BLaER1 (cell line): ENCODE measurements around the gene FN1.

Experiments
- H3K27ac ChIP-seq: shearing (Covaris generic); formaldehyde crosslinking; 2 replicates; pipeline ENCODE4 v1.8.1; 2022
- H3K27me3 ChIP-seq: shearing (Covaris generic); formaldehyde crosslinking; 2 replicates; pipeline ENCODE4 v1.8.1; 2022
- H3K36me3 ChIP-seq: shearing (Covaris generic); formaldehyde crosslinking; 2 replicates; pipeline ENCODE4 v1.8.1; 2022
- H3K4me1 ChIP-seq: shearing (Covaris generic); formaldehyde crosslinking; 2 replicates; pipeline ENCODE4 v1.8.1; 2022
- H3K4me2 ChIP-seq: shearing (Covaris generic); formaldehyde crosslinking; 2 replicates; pipeline ENCODE4 v1.8.1; 2022
- H3K4me3 ChIP-seq: shearing (Covaris generic); formaldehyde crosslinking; 2 replicates; pipeline ENCODE4 v1.8.1; 2022
- H3K9ac ChIP-seq: shearing (Covaris generic); formaldehyde crosslinking; 2 replicates; pipeline ENCODE4 v1.8.1; 2022
- H3K9me3 ChIP-seq: shearing (Covaris generic); formaldehyde crosslinking; 2 replicates; pipeline ENCODE4 v1.8.1; 2022
- H4K20me1 ChIP-seq: shearing (Covaris generic); formaldehyde crosslinking; 2 replicates; pipeline ENCODE4 v1.8.1; 2022
- Cebpa-rat ChIP-seq: shearing (Covaris generic); IDR thresholded peaks from 2 replicates; pipeline ENCODE4 v1.8.1; 2022

Gene FN1

DNA sequence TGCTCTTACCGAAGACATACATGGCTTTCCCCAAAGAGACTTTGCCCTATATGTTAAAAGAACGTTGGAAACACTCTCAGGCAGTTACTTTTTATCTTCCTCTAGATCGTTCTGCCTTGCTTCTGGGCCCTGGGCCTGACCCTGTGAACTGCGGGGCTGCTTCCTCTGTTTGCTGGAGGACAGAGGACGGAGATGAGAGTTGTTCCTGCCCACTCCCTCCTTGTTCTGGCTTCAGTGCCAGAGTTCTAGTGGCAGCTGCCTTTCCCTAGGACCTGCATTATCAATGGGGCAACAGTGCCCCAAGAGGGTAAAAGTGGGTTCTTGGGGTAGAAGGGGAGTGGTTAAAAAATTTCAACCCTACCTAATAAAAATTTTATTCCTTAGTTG, 6.5 kb upstream of the FN1 start:
- no peak for TF ChIP-seq Cebpa-rat
- H3K9me3 ChIP-seq = no peaks in the 10 kb centered on the region
- no peaks in the 10 kb centered on the region for H3K36me3 ChIP-seq
- no peaks in the 10 kb centered on the region for H4K20me1 ChIP-seq
- no peak overlapping the region for H3K4me2 ChIP-seq
- no peak overlapping the region for H3K4me3 ChIP-seq
- no peaks in the 10 kb centered on the region for H3K4me1 ChIP-seq
- H3K9ac ChIP-seq = no peak overlapping the region
- H3K27ac ChIP-seq = no peak overlapping the region
- peaks cover 6% of the 10 kb centered on the region; the same call in 1 of the 2 replicates for H3K27me3 ChIP-seq

GRCh38 chr2:215441560-215442400, 5.9 kb upstream of the FN1 start:
- Histone ChIP-seq H3K27ac (no peak overlapping the region), H3K36me3 (no peaks in the 10 kb centered on the region), H3K4me1 (peaks cover 3% of the 10 kb centered on the region; the same call in 1 of the 2 replicates), H3K9ac (no peak overlapping the region), H3K27me3 (peaks cover 12% of the 10 kb centered on the region), H3K4me2 (no peak overlapping the region), H3K9me3 (no peaks in the 10 kb centered on the region), H4K20me1 (no peaks in the 10 kb centered on the region), H3K4me3 (no peak overlapping the region)
- no peak for TF ChIP-seq Cebpa-rat

GRCh38 chr2:215439980-215440512, 4.2 kb upstream of the FN1 start:
- Histone ChIP-seq H3K4me2 (no peak overlapping the region), H3K36me3 (no peaks in the 10 kb centered on the region), H3K9ac (no peak overlapping the region), H3K27ac (no peak overlapping the region), H3K4me1 (peaks cover 15% of the 10 kb centered on the region), H3K9me3 (no peaks in the 10 kb centered on the region), H3K27me3 (peaks cover 28% of the 10 kb centered on the region), H3K4me3 (no peak overlapping the region), H4K20me1 (no peaks in the 10 kb centered on the region)
- TF ChIP-seq Cebpa-rat = no peak

DNA sequence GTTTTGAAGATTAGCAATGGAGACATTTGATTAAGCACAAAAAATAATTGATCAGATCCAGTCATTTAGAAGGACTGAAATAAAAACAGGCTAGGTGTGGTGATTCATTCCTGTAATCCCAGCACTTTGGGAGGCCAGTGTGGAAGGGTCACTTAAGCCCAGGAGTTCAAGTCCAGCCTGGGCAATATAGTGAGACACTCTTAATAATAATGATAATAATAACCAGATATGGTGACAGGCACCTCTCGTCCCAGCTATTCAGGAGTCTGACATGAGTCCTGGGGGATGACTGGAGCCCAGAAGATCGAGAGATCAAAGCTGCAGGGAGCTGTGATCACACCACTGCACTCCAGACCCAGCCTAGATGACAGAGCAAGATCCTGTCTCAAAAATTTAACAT, 3.5 kb upstream of the FN1 start:
- H3K4me2 ChIP-seq = no peak overlapping the region
- no peak overlapping the region for H3K9ac ChIP-seq
- no peaks in the 10 kb centered on the region for H3K36me3 ChIP-seq
- no peaks in the 10 kb centered on the region for H3K9me3 ChIP-seq
- peaks cover 35% of the 10 kb centered on the region for H3K27me3 ChIP-seq
- H4K20me1 ChIP-seq = no peaks in the 10 kb centered on the region
- H3K4me3 ChIP-seq = no peak overlapping the region
- peaks cover 15% of the 10 kb centered on the region for H3K4me1 ChIP-seq
- H3K27ac ChIP-seq = no peak overlapping the region
- no peak for TF ChIP-seq Cebpa-rat

GRCh38 chr2:215437614-215438013, 1.7 kb upstream of the FN1 start:
- Histone ChIP-seq H3K27ac (no peak overlapping the region), H3K27me3 (peaks cover 40% of the 10 kb centered on the region), H3K9me3 (no peaks in the 10 kb centered on the region), H3K4me1 (peaks cover 15% of the 10 kb centered on the region), H3K36me3 (no peaks in the 10 kb centered on the region), H3K4me2 (no peak overlapping the region), H4K20me1 (no peaks in the 10 kb centered on the region), H3K9ac (no peak overlapping the region), H3K4me3 (no peak overlapping the region)
- no peak for TF ChIP-seq Cebpa-rat

DNA sequence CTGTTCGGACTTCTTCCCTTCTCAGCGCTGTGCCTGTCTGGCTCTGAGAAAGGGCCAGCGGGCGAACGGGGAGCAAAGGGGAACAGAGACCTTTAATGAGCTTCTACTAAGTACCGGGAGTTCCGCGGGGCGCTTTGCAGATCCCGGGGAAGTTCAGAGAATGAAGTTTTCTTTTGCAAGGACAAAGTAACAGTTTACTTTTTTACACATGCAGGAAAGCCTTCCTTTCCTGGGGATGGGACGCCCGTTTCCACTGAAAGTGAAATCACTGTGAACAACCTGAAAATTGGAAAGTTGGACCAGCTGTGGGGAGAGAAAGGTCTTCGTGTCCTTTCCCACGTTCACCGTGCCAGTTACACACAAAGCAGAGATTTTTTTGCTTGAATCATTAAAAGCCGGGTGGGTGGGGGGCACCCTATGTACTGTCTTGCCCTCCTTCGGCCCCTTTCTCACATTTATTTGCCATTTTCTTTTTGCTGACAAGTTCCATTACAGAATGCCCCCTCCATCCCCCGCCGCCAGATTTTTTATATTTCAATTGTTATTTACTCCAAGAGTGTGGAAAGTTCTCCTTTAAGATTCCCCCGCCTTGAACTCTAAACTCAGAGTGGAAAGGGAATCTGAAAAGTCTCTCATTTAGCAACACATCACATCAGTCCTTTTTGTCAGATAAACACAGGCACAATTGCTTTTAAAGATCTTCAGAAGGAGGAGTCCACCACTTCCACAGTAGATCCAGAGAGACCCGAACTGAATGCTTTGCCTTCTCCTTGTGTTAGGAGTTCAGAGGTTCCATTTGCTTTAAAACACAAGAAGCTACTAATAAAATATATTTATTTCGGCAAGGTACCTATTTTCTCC, 1.1 kb upstream of the FN1 start:
- Histone ChIP-seq H3K9me3 (no peaks in the 10 kb centered on the region), H3K9ac (peak overlapping the region; percentile 59), H3K4me2 (peak overlapping the region; percentile 95), H3K27ac (no peak overlapping the region), H3K4me3 (peak overlapping the region; percentile 73), H4K20me1 (no peaks in the 10 kb centered on the region), H3K4me1 (peaks cover 15% of the 10 kb centered on the region), H3K36me3 (no peaks in the 10 kb centered on the region), H3K27me3 (peaks cover 40% of the 10 kb centered on the region)
- no peak for TF ChIP-seq Cebpa-rat

GRCh38 chr2:215435280-215435869, 493 bp downstream of the FN1 start:
- Histone ChIP-seq H3K36me3 (no peaks in the 10 kb centered on the region), H3K27ac (no peak overlapping the region), H4K20me1 (no peaks in the 10 kb centered on the region)

DNA sequence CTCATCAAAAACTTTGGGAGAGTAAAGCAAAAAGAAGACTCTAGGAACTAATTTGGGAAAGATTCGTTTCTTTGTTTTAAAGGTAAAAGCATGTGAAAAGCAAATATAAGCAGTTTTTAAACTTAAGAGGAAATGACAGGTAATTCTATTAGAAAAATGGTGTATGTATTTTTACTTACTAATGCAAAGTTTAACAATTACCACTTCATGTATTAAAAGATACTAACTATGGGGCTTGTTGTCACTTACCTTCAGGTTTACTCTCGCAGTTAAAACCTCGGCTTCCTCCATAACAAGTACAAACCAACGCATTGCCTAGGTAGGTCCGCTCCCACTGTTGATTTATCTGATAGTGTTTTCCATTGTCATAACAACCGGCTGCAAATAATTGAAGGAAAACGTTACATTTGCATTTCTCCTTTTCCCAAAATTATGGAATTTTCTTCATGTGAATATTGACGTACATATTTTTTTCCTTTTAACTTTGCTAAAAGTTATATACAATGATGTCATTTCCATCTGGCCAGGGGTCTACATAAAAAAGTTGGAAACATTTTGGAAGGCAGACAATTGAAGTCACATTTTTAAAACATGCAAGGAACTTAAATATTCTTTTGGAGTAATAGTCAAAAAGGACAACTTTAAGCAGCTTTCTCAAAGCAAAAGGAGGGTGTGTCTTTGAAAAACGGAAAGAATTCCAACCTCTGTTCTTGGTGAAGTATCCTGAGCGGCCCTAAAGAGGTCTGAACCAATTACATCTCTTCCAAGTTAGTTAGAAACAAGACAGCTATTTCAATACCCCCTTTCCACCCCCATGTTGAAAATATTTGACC, 1.2 kb downstream of the FN1 start:
- no peaks in the 10 kb centered on the region for H4K20me1 ChIP-seq
- H3K4me1 ChIP-seq = peaks cover 15% of the 10 kb centered on the region
- no peak for TF ChIP-seq Cebpa-rat
- H3K9ac ChIP-seq = no peak overlapping the region
- no peaks in the 10 kb centered on the region for H3K36me3 ChIP-seq
- no peaks in the 10 kb centered on the region for H3K9me3 ChIP-seq
- H3K27ac ChIP-seq = no peak overlapping the region
- H3K4me3 ChIP-seq = no peak overlapping the region
- H3K27me3 ChIP-seq = peaks cover 40% of the 10 kb centered on the region
- H3K4me2 ChIP-seq = peak overlapping the region; percentile 95; the same call in 1 of the 2 replicates

More at GRCh38 chr2:215435280-215435869, 493 bp downstream of the FN1 start:
- peaks cover 40% of the 10 kb centered on the region for H3K27me3 ChIP-seq
- H3K9ac ChIP-seq = no peak overlapping the region; the same call in 1 of the 2 replicates
- peaks cover 15% of the 10 kb centered on the region for H3K4me1 ChIP-seq
- H3K4me2 ChIP-seq = peak overlapping the region; percentile 95
- no peak for TF ChIP-seq Cebpa-rat
- no peaks in the 10 kb centered on the region for H3K9me3 ChIP-seq
- H3K4me3 ChIP-seq = peak overlapping the region; percentile 73
